GM10248 (cell line): ENCODE measurements around the gene MAT2A.

Experiments used
- CTCF ChIA-PET: fragments of 300-600 bp; sonication (Branson Sonifier 250); formaldehyde crosslinking; extraction: SDS; loops from one replicate; lab custom pipeline; 2021; ENCODE audit warnings: antibody characterized with exemption; lab: Yijun Ruan, JAX
- POLR2A ChIA-PET: fragments of 350-650 bp; sonication (Branson Sonifier 250); formaldehyde crosslinking; extraction: SDS; loops from one replicate; lab custom pipeline; 2020; ENCODE audit warnings: antibody characterized with exemption; lab: Yijun Ruan, JAX
- DNase-seq: peaks from one replicate; pipeline ENCODE4 v3.0.0; 2012; ENCODE audit errors: extremely low spot score
- TF ChIP-seq, protein P1 (sequence below): IDR thresholded peaks from 2 replicates; pipeline ENCODE4 v1.5.1; 2012; ENCODE audit warnings: mild to moderate bottlenecking, low read depth; ENCODE audit errors: extremely low read depth, missing control alignments, control extremely low read depth

Gene MAT2A

DNA sequence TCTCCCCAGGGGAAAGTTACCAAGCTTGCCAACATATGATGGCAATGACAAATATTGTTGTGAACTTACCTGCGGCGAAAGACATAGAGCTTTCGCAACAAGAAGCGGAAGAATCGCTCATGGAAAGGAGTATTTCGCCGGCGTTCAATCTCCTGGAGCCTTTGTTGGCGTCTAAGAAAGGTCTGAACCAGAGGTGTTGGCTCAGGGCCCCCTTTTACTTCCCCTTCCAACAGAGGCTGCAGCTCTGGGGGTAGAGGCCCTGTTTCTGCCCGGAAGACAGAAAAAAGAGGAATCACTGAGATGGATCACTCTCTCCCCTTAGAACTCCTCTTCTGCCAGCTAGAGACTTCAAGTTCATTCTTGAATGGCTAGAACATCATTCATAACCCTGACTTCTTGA is 11.5 kb downstream of the MAT2A start:
- POLR2A ChIA-PET = interaction anchor here (1.2 to 12.1 kb wide), 3 partner anchors 8 to 196 kb away, joined by 3 to 198 read pairs (median 10); partner anchors contain the start of genes ELMOD3, GGCX, MAT2A and RETSAT
- no peak for DNase-seq
- CTCF ChIA-PET = interaction anchor here (0.7 to 14.1 kb wide), 17 partner anchors 10 to 250 kb away, joined by 3 to 180 read pairs (median 4); partner anchors contain the start of genes GGCX, MAT2A, RNF181 and SH2D6
- TF ChIP-seq, protein P1, sequence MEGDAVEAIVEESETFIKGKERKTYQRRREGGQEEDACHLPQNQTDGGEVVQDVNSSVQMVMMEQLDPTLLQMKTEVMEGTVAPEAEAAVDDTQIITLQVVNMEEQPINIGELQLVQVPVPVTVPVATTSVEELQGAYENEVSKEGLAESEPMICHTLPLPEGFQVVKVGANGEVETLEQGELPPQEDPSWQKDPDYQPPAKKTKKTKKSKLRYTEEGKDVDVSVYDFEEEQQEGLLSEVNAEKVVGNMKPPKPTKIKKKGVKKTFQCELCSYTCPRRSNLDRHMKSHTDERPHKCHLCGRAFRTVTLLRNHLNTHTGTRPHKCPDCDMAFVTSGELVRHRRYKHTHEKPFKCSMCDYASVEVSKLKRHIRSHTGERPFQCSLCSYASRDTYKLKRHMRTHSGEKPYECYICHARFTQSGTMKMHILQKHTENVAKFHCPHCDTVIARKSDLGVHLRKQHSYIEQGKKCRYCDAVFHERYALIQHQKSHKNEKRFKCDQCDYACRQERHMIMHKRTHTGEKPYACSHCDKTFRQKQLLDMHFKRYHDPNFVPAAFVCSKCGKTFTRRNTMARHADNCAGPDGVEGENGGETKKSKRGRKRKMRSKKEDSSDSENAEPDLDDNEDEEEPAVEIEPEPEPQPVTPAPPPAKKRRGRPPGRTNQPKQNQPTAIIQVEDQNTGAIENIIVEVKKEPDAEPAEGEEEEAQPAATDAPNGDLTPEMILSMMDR = no peak

DNA sequence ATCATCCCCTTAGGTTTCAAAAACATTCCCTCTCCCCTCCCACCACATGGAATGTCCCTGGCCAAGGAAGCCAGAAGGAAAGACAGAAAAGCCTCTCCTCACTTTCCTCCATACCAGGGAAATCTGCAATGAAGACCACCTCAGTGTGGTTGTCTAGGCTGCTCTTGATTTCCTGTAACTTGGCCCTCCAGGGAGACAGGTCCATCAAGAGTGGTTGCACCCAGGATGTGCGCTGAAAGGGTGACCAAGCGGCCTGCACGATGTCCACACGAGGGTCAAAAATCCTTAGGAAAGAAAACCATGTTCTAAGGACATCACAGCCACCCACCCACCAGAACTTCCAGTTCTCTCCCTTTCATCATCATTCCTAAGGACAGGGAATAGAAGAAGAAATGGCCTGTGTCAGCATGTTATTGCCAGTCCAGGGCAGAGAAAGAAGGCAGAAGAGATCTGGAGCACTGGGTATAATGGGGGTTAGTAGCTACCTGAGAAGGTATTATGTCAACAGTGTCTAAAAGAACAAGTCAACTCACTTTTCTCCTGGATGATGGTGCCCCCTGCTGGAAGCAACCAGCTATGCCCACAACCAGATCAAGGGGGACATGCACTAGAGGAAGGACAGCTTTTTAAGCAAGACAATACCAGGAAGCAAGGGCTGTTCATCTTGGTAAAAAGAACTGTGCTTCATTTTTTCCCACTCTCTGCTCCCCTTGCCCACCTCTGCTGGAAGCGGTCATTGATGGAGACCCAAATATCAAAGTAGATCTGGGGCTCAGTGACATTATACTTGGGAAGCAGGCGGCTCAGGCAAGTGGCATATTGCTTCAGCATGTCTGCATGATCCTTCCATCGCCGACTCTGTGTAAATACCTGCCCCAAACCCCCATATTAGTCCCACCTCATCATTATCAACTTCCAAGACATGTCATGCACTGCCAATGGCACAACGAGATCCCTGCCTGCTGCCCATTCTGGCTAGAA is 13.0 kb downstream of the MAT2A start:
- peak; percentile 76 for DNase-seq
- ChIA-PET POLR2A (interaction anchor here (0.6 to 12.1 kb wide), 7 partner anchors 9 to 224 kb away, joined by 3 to 198 read pairs (median 3); partner anchors contain the start of genes ELMOD3, GGCX, MAT2A and RETSAT), CTCF (interaction anchor here (0.7 to 14.1 kb wide), 33 partner anchors 9 to 285 kb away, joined by 3 to 180 read pairs (median 4); partner anchors contain the start of genes ELMOD3, GGCX, MAT2A and RETSAT)
- TF ChIP-seq, protein P1 = peak; percentile 87

DNA sequence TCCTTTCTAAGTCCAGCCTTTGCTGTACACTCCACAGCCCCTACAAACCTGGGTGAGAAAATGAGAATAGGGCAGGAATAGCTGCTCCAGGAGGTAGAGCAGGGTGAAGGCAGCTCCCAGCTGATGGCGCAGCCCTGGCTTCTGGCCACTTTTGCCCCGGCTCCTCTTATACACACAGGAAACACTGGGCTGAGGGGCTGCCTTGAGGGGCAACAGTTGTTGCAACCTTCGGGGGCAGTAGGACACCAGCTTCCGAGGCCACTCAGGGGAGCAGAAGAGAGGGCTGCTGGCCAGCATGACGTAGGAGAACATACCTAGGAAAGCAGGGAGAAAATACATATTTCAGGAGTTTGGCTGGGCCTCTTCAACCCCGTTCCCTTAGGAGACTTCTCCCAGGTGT is 14.2 kb downstream of the MAT2A start:
- TF ChIP-seq, protein P1 = no peak
- ChIA-PET CTCF (interaction anchor here (0.6 to 14.1 kb wide), 10 partner anchors 13 to 162 kb away, joined by 3 to 180 read pairs (median 4); partner anchors contain the start of genes MAT2A, RNF181 and TMEM150A), POLR2A (interaction anchor here (0.6 to 12.1 kb wide), 4 partner anchors 8 to 162 kb away, joined by 3 to 198 read pairs (median 6); partner anchors contain the start of genes GGCX and MAT2A)
- DNase-seq = no peak

DNA sequence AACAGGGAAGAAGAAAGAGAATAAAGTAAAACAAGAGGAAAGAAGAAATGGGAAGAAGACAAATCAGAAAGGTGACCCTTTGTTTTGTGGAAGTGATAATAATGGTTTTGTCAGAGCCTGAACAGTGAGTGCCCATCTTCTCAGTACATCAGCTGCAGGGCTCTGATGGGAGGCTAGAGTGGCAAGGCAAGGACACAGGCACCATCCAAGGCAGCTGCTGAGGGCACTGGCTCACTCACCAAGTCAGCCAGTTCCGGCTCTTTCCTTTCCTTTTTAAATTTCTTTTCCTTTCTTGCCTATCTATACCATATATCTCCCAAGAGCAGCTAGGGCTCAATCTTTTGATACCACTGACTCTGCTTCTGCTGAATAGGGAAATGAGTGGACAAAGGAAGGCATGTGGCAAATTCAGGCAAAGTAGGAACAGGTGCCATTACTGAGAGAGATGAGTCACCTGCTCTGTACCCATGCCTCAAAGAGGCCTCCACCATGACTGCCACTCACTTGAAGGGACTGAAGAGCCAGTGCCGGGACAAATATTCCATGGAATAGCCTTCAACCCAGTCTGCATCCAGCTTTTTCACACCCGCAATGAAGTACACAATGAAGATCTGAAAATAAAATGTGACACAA is 16.1 kb downstream of the MAT2A start:
- POLR2A ChIA-PET = interaction anchor here (12.1 kb wide), 1 partner anchor 12 kb away, joined by 198 read pairs; the partner anchor contains the start of gene MAT2A
- CTCF ChIA-PET = interaction anchor here (1.2 to 14.1 kb wide), 6 partner anchors 15 to 164 kb away, joined by 3 to 180 read pairs (median 17); partner anchors contain the start of genes MAT2A and TMEM150A
- TF ChIP-seq, protein P1 = no peak
- DNase-seq = no peak

DNA sequence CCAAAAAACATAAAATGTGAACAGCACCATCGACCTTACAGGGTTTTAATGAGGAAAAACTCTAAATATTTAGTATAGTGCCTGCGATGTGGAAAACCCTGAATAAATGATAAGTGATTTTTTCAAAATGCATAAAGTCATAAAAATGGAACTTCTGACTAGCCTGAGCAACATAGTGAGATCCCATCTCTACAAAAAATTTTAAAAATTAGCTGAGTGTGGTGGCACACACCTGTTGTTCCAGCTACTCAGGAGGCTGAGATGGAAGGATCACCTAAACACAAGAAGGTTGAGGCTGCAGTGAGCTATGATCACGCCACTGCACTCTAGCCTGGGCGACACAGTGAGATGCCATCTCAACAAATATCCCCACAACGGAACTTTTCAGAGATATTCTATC is 18.2 kb downstream of the MAT2A start:
- TF ChIP-seq, protein P1 = no peak
- DNase-seq = no peak
- ChIA-PET POLR2A (interaction anchor here (0.5 to 12.1 kb wide), 2 partner anchors 14 to 246 kb away, joined by 3 to 198 read pairs; partner anchors contain the start of gene MAT2A), CTCF (interaction anchor here (1.1 to 14.1 kb wide), 6 partner anchors 17 to 142 kb away, joined by 3 to 180 read pairs (median 4); partner anchors contain the start of genes MAT2A and VAMP8)
